Stimulated activated CD8-positive, alpha-beta memory T cell treated with anti-CD3 and anti-CD28 coated beads, Interleukin-7, amount 100 ng/mL, for 4 hours (primary cell): ENCODE data around the gene PACS1.
"Not testable (repeated sequence)": the region's sequence is repeated elsewhere in the genome, so short reads cannot be mapped to it uniquely, and the experiment has no call there.

Source experiments
- DNase-seq, 2 donors: peaks; one replicate each; pipeline ENCODE4 v3.0.0-alpha.2; 2020; ENCODE audit warnings: low read depth in 2 of 2

Gene PACS1

GRCh38 chr11:66069715-66070603, at the start of gene PACS1:
PACS1 (plus strand) TSS chr11:66070272; CDS start chr11:66070487, 215 bp downstream.
- DNase-seq, result peak; percentile 52 to 82

GRCh38 chr11:66020618-66021357, 49.3 kb upstream of the PACS1 start:
- DNase-seq, result peak in 1 of 2 donors; percentile 43

- peak; percentile 31 to 64 for DNase-seq
Observed at GRCh38 chr11:66022401-66023185, 47.5 kb upstream of the PACS1 start.

- not testable (repeated sequence) for DNase-seq
Observed at GRCh38 chr11:66023186-66023440, 47.0 kb upstream of the PACS1 start.

- no peak for DNase-seq
Observed at GRCh38 chr11:66026017-66026529, 44.0 kb upstream of the PACS1 start, which contains the start of gene CATSPER1. CATSPER1 (minus strand) TSS chr11:66026479; CDS start chr11:66026379, 100 bp downstream.

GRCh38 chr11:66032957-66033735, 36.9 kb upstream of the PACS1 start:
- DNase-seq, result no peak

- no peak for DNase-seq
Observed at GRCh38 chr11:66035653-66036333, 34.3 kb upstream of the PACS1 start.

- DNase-seq, result no peak
Observed at GRCh38 chr11:66036334-66036710, 33.8 kb upstream of the PACS1 start.

- no peak for DNase-seq
Observed at GRCh38 chr11:66037327-66037726, 32.7 kb upstream of the PACS1 start.

- no peak for DNase-seq
Observed at GRCh38 chr11:66039765-66040164, 30.3 kb upstream of the PACS1 start.

GRCh38 chr11:66042227-66042995, 27.7 kb upstream of the PACS1 start:
- no peak for DNase-seq

GRCh38 chr11:66042996-66043906, 26.8 kb upstream of the PACS1 start:
- DNase-seq, result no peak

- peak in 1 of 2 donors; percentile 19 for DNase-seq
Observed at GRCh38 chr11:66044757-66045156, 25.3 kb upstream of the PACS1 start.

- peak; percentile 68 to 71 for DNase-seq
Observed at GRCh38 chr11:66045177-66045639, 24.9 kb upstream of the PACS1 start.

- DNase-seq, result no peak
Observed at GRCh38 chr11:66046901-66047300, 23.2 kb upstream of the PACS1 start.

- DNase-seq, result no peak
Observed at GRCh38 chr11:66047541-66048365, 22.3 kb upstream of the PACS1 start.

- no peak for DNase-seq
Observed at GRCh38 chr11:66048547-66049323, 21.3 kb upstream of the PACS1 start, which contains the start of gene GAL3ST3. GAL3ST3 (minus strand) TSS chr11:66049161; CDS start chr11:66045415, 3,746 bp downstream.
